Endothelial cell (in vitro differentiated cells): ENCODE measurements around the gene MB. TPM values are rescaled to one million over a fixed set of nuclear protein-coding genes. Genes with fewer than 3 reads are reported as not detected.

Source experiments
- DNase-seq: peaks from one replicate; pipeline ENCODE4 v3.0.0; 2021; ENCODE audit warnings: low spot score
- H3K27ac Mint-ChIP-seq: one replicate; pipeline ENCODE4 v1.8.0; 2021; ENCODE audit warnings: mixed read lengths, inconsistent platforms; ENCODE audit not compliant: unreplicated experiment
- H3K27me3 Mint-ChIP-seq: one replicate; pipeline ENCODE4 v1.8.0; 2021; ENCODE audit warnings: mild to moderate bottlenecking, moderate library complexity, mixed read lengths, inconsistent platforms; ENCODE audit not compliant: unreplicated experiment
- H3K36me3 Mint-ChIP-seq: one replicate; pipeline ENCODE4 v1.8.0; 2021; ENCODE audit warnings: mild to moderate bottlenecking, low read depth, mixed read lengths, inconsistent platforms; ENCODE audit not compliant: unreplicated experiment
- H3K4me1 Mint-ChIP-seq: one replicate; pipeline ENCODE4 v1.8.0; 2021; ENCODE audit warnings: mild to moderate bottlenecking, mixed read lengths, inconsistent platforms; ENCODE audit not compliant: unreplicated experiment
- H3K4me3 Mint-ChIP-seq: one replicate; pipeline ENCODE4 v1.8.0; 2021; ENCODE audit warnings: mild to moderate bottlenecking, mixed read lengths, inconsistent platforms; ENCODE audit not compliant: unreplicated experiment
- H3K9me3 Mint-ChIP-seq: one replicate; pipeline ENCODE4 v1.8.0; 2021; ENCODE audit warnings: mixed read lengths, inconsistent platforms; ENCODE audit not compliant: unreplicated experiment
- CTCF ChIP-seq: fragments of 200-600 bp; sonication (generic); IDR thresholded peaks from one replicate; pipeline ENCODE4 v1.5.0; 2021; ENCODE audit warnings: antibody characterized with exemption; ENCODE audit not compliant: unreplicated experiment
- total RNA-seq: library from RNA; stranded (reverse); fragmentation: NEBNext Ultra II Directional; extraction: Animal tissue kit (Norgen Biotek cat#: 25700); gene quantifications from one replicate; pipeline ENCODE4 v1.2.1, GENCODE V29; 2021; ENCODE audit not compliant: unreplicated experiment

MB gene
- total RNA-seq, 1 donor from 2014 or later: not detected

- no peaks in the 10 kb centered on the region for H3K9me3 Mint-ChIP-seq
These were observed 41.9 kb downstream of the MB start for GRCh38 chr22:35575116-35575748.

GRCh38 chr22:35572556-35572955 is 44.6 kb downstream of the MB start:
- Mint-ChIP-seq H3K4me3 (no peak overlapping the region), H3K4me1 (no peaks in the 10 kb centered on the region), H3K9me3 (no peaks in the 10 kb centered on the region), H3K27me3 (peaks cover 3% of the 10 kb centered on the region), H3K36me3 (no peaks in the 10 kb centered on the region), H3K27ac (no peak overlapping the region)
- TF ChIP-seq CTCF: no peak
- no peak for DNase-seq

More at GRCh38 chr22:35575116-35575748, 41.9 kb downstream of the MB start:
- no peak overlapping the region for H3K27ac Mint-ChIP-seq
- H3K4me3 Mint-ChIP-seq: no peak overlapping the region
- no peak for DNase-seq
- H3K27me3 Mint-ChIP-seq: no peaks in the 10 kb centered on the region
- TF ChIP-seq CTCF: no peak
- H3K4me1 Mint-ChIP-seq: no peaks in the 10 kb centered on the region
- H3K36me3 Mint-ChIP-seq: no peaks in the 10 kb centered on the region

- Mint-ChIP-seq H3K4me1 (no peaks in the 10 kb centered on the region), H3K27ac (no peak overlapping the region), H3K9me3 (no peaks in the 10 kb centered on the region), H3K36me3 (no peaks in the 10 kb centered on the region), H3K4me3 (no peak overlapping the region), H3K27me3 (peaks cover 3% of the 10 kb centered on the region)
- DNase-seq: no peak
- TF ChIP-seq CTCF: no peak
These were observed 46.4 kb downstream of the MB start for GRCh38 chr22:35570686-35571194.

GRCh38 chr22:35569916-35570315 is 47.2 kb downstream of the MB start:
- H3K9me3 Mint-ChIP-seq: no peaks in the 10 kb centered on the region
- H3K4me3 Mint-ChIP-seq: no peak overlapping the region
- peaks cover 3% of the 10 kb centered on the region for H3K27me3 Mint-ChIP-seq
- DNase-seq: no peak
- no peaks in the 10 kb centered on the region for H3K36me3 Mint-ChIP-seq
- H3K27ac Mint-ChIP-seq: no peak overlapping the region
- H3K4me1 Mint-ChIP-seq: no peaks in the 10 kb centered on the region
- no peak for TF ChIP-seq CTCF
